Cardiac septum (tissue), 1 donor: ENCODE measurements around the gene BTBD2. TPM values are rescaled to one million over a fixed set of nuclear protein-coding genes. Genes with fewer than 3 reads are reported as not detected.

ENCODE experiments used
- DNase-seq: peaks from one replicate; pipeline ENCODE4 v3.0.0-alpha.2; 2020; ENCODE audit warnings: low spot score
- intact Hi-C: fragments of 100-400 bp; cut with DNase I; formaldehyde crosslinking; loops from one replicate; pipeline ENCODE4 v1.14.0; 2022
- total RNA-seq: library from RNA; stranded (reverse); fragmentation: NEBNext Ultra II Directional; extraction: Animal tissue kit (Norgen Biotek cat#: 25700); gene quantifications from one replicate; pipeline ENCODE4 v1.2.1, GENCODE V29; 2021
- donor health status: DM: no; HTN: no; CAD: no.

BTBD2 gene
- total RNA-seq, 1 donor from 2014 or later, result 60.5 TPM

GRCh38 chr19:1970806-1971502 is 44.6 kb downstream of the BTBD2 start:
- intact Hi-C loops, result no loop called here
- no peak for DNase-seq

GRCh38 chr19:1970003-1970805 is 45.3 kb downstream of the BTBD2 start:
- DNase-seq, result no peak
- intact Hi-C loops, result no loop called here

- intact Hi-C loops, result no loop called here
- DNase-seq, result no peak
Measured at GRCh38 chr19:1969176-1970002, 46.1 kb downstream of the BTBD2 start.

- DNase-seq, result no peak
- intact Hi-C loops, result no loop called here
Measured at GRCh38 chr19:1968279-1969175, 47.0 kb downstream of the BTBD2 start.

GRCh38 chr19:1967087-1967608 is 48.4 kb downstream of the BTBD2 start:
- no peak for DNase-seq
- intact Hi-C loops, result no loop called here

- intact Hi-C loops, result no loop called here
- DNase-seq, result no peak
Measured at GRCh38 chr19:1962674-1963073, 52.8 kb downstream of the BTBD2 start.

- intact Hi-C loops, result no loop called here
- no peak for DNase-seq
Measured at GRCh38 chr19:1961000-1961883, 54.3 kb downstream of the BTBD2 start.

- intact Hi-C loops, result no loop called here
- no peak for DNase-seq
Measured at GRCh38 chr19:1959928-1960589, 55.5 kb downstream of the BTBD2 start.

GRCh38 chr19:1957562-1958248 is 57.8 kb downstream of the BTBD2 start:
- no peak for DNase-seq
- intact Hi-C loops, result no loop called here

GRCh38 chr19:1956868-1957492 is 58.5 kb downstream of the BTBD2 start:
- intact Hi-C loops, result no loop called here
- DNase-seq, result peak; percentile 79

- no peak for DNase-seq
- intact Hi-C loops, result no loop called here
Measured at GRCh38 chr19:1956122-1956494, 59.4 kb downstream of the BTBD2 start.

- intact Hi-C loops, result no loop called here
Measured at GRCh38 chr19:1955171-1956121, 60.1 kb downstream of the BTBD2 start.

GRCh38 chr19:1954532-1954933 is 61.0 kb downstream of the BTBD2 start:
- DNase-seq, result no peak
- intact Hi-C loops, result no loop called here

More at GRCh38 chr19:1955171-1956121, 60.1 kb downstream of the BTBD2 start:
- DNase-seq, result no peak

- DNase-seq, result no peak
- intact Hi-C loops, result no loop called here
Measured at GRCh38 chr19:1953441-1954094, 61.9 kb downstream of the BTBD2 start.

GRCh38 chr19:1953037-1953436 is 62.5 kb downstream of the BTBD2 start:
- intact Hi-C loops, result no loop called here
- DNase-seq, result no peak
